Retinal pigment epithelial cell (primary cell): Measurements from ENCODE around the gene SDHAF1.
A peak's percentile ranks its signal among the peaks of the same experiment; 100 is the strongest.

ENCODE experiments used
- DNase-seq: peaks from one replicate; pipeline ENCODE4 v3.0.0-alpha.2; 2010; ENCODE audit warnings: low read depth
- H3K4me3 ChIP-seq: 2 replicates; pipeline ENCODE4 v1.5.1; 2011; ENCODE audit warnings: mild to moderate bottlenecking, low read length, control low read depth, moderate library complexity
- TF ChIP-seq, protein P1 (sequence below): conservative IDR thresholded peaks from 2 replicates; pipeline ENCODE4 v1.5.1; 2011; ENCODE audit warnings: low read depth, low read length, control low read depth, inconsistent platforms

The SDHAF1 gene

DNA sequence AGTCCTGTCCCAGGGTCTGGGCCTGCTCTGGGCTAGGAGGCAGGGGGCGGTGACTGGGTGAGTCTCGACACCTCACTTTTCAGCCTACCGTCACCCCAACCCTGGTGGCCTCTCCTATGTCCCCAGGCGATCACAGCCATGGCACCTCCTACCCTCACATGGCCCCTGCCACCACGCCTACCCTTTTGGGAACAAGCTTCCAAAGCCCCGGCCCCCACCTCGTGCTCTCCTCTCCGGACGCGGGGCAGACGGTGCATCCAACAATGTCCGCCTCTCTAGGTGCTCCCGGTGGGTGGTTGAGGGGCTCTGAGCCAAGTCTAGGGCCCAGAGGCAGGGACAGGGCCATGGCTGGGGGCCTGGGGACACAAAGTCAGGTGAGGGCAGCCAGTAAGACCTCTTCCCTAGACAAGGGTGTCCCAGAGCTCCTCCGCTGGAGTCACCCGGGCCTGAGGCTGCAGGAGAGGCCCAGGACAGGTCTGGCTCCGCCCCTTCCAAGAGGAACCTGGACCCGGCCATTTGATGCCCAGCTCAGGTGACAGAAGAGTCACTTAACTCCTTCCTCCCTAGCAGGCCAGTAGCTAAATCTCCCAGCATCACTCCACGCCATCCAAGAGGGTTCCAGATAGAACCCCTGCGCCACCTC lies 13.5 kb downstream of the SDHAF1 start, which contains the start of gene SYNE4:
Gene SYNE4 (minus strand): TSS at position 478 of the 643 bp plus-strand sequence. CDS start 132 bp downstream, at position 346.
- DNase-seq = no peak
- peak within 1 kb of the TSS; percentile 39 for H3K4me3 ChIP-seq
- TF ChIP-seq, protein P1, sequence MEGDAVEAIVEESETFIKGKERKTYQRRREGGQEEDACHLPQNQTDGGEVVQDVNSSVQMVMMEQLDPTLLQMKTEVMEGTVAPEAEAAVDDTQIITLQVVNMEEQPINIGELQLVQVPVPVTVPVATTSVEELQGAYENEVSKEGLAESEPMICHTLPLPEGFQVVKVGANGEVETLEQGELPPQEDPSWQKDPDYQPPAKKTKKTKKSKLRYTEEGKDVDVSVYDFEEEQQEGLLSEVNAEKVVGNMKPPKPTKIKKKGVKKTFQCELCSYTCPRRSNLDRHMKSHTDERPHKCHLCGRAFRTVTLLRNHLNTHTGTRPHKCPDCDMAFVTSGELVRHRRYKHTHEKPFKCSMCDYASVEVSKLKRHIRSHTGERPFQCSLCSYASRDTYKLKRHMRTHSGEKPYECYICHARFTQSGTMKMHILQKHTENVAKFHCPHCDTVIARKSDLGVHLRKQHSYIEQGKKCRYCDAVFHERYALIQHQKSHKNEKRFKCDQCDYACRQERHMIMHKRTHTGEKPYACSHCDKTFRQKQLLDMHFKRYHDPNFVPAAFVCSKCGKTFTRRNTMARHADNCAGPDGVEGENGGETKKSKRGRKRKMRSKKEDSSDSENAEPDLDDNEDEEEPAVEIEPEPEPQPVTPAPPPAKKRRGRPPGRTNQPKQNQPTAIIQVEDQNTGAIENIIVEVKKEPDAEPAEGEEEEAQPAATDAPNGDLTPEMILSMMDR = no peak

- peak overlapping the region; percentile 39 for H3K4me3 ChIP-seq
- DNase-seq = peak; percentile 19
- TF ChIP-seq, protein P1 = no peak
Measured at GRCh38 chr19:36009220-36009619, 14.2 kb downstream of the SDHAF1 start.

DNA sequence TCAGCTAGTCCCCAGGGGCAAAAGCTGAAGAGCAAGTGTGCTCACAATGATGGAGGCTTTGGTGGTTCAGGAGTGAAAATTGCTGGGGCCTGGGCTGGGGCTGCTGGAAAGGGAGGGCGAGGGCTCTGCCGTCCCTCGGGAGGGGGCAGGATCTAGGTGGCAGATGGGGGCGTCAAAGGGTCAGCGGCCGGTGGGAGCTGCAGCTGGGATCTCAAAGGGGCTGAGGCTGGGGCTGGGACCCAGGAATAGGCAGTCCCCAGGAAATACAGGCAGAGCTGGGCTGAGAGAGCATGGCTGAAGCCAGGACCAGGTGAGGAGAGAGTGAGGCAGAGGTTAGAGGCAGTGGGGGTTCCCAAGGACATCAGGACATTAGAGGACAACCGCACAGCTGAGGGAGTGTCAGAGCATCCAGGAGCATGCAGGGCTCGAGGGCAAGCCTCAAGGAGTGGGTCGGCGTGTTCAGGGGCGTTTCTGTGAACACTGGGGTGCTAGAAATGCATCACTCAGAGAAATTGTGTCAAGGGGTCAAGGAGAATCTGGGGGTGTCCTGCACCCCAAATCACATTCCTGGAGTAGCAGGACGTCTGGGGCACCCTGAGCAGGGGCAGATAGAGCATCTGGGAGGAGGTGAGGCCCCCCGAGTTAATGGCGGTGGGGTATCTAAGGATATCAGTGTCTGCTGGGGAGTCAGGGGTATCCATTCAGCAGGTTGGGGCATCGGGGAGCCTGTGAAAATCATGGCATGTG lies 14.8 kb downstream of the SDHAF1 start:
- DNase-seq = no peak
- H3K4me3 ChIP-seq = peak overlapping the region; percentile 39
- TF ChIP-seq, protein P1 = no peak

DNA sequence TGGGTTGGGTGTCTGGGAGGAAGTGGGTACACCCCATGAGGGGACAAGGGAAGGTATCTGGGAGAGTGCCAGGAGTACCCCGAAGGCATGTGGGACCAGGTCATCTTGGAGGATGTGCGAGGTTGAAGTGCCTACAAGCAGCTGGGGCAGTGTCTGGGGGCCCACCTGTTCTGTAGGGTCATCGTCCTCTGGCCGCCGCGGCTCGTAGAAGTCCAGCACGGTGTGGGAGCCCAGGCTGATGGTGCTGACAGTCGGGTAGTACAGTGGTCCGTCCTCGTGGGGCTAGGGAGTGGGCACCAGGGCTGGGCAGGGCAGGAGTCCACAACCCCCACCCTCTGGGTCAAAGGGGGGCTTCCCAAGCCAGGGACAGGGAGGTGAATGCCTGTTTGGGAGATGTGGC lies 15.4 kb downstream of the SDHAF1 start:
- TF ChIP-seq, protein P1 = no peak
- H3K4me3 ChIP-seq = no peak overlapping the region
- DNase-seq = no peak

GRCh38 chr19:36013280-36014011 lies 18.5 kb downstream of the SDHAF1 start:
- no peak for DNase-seq
- H3K4me3 ChIP-seq = peak overlapping the region; percentile 97
- TF ChIP-seq, protein P1 = no peak

GRCh38 chr19:36014012-36014924 lies 19.3 kb downstream of the SDHAF1 start, which contains the start of gene ALKBH6:
Gene ALKBH6, minus strand, starts transcription at chr19:36014213. Its CDS starts 816 bp downstream, at chr19:36013397.
- H3K4me3 ChIP-seq = peak within 1 kb of the TSS; percentile 97
- TF ChIP-seq, protein P1 = no peak
- peak; percentile 92 for DNase-seq
